Superior temporal gyrus (tissue), 1 donor: Measurements from ENCODE around the gene TGFBR2.

Experiments used
- DNase-seq: peaks from one replicate; pipeline ENCODE4 v3.0.0-alpha.2; 2016; ENCODE audit errors: extremely low spot score

Gene TGFBR2

GRCh38 chr3:30602946-30603345 lies 3.5 kb upstream of the TGFBR2 start:
- no peak for DNase-seq

- no peak for DNase-seq
These were observed 2.3 kb upstream of the TGFBR2 start for GRCh38 chr3:30604093-30604492.

GRCh38 chr3:30604558-30604957 lies 1.8 kb upstream of the TGFBR2 start:
- DNase-seq, result no peak

GRCh38 chr3:30605005-30605404 lies 1.4 kb upstream of the TGFBR2 start:
- DNase-seq, result no peak

- no peak for DNase-seq
These were observed 598 bp upstream of the TGFBR2 start for GRCh38 chr3:30605706-30606300.

- no peak for DNase-seq
These were observed 832 bp downstream of the TGFBR2 start for GRCh38 chr3:30607032-30607833.

GRCh38 chr3:30608598-30608947 lies 2.2 kb downstream of the TGFBR2 start:
- DNase-seq, result no peak

GRCh38 chr3:30609930-30610701 lies 3.7 kb downstream of the TGFBR2 start:
- no peak for DNase-seq

- DNase-seq, result no peak
These were observed 4.4 kb downstream of the TGFBR2 start for GRCh38 chr3:30610702-30611368.

- DNase-seq, result no peak
These were observed 5.4 kb downstream of the TGFBR2 start for GRCh38 chr3:30611613-30612436.

GRCh38 chr3:30612437-30613132 lies 6.2 kb downstream of the TGFBR2 start:
- no peak for DNase-seq

- no peak for DNase-seq
These were observed 6.9 kb downstream of the TGFBR2 start for GRCh38 chr3:30613133-30613825.

GRCh38 chr3:30614373-30614772 lies 8.0 kb downstream of the TGFBR2 start:
- no peak for DNase-seq

- no peak for DNase-seq
These were observed 8.5 kb downstream of the TGFBR2 start for GRCh38 chr3:30614943-30615342.

GRCh38 chr3:30615615-30616346 lies 9.4 kb downstream of the TGFBR2 start:
- DNase-seq, result no peak

- DNase-seq, result no peak
These were observed 10.1 kb downstream of the TGFBR2 start for GRCh38 chr3:30616347-30617027.

GRCh38 chr3:30617069-30617468 lies 10.7 kb downstream of the TGFBR2 start:
- DNase-seq, result no peak

GRCh38 chr3:30617653-30618052 lies 11.3 kb downstream of the TGFBR2 start:
- DNase-seq, result no peak

- DNase-seq, result no peak
These were observed 12.1 kb downstream of the TGFBR2 start for GRCh38 chr3:30618526-30618925.
